Fibroblast of mammary gland (primary cell): ENCODE data around the gene ZC2HC1B.
A peak's percentile ranks its signal among the peaks of the same experiment; 100 is the strongest.

Experiments
- DNase-seq: peaks from one replicate; pipeline ENCODE4 v3.0.0-alpha.2; 2010; ENCODE audit warnings: low read depth
- H3K4me3 ChIP-seq: 2 replicates; pipeline ENCODE4 v1.5.1; 2011; ENCODE audit warnings: low read depth, mild to moderate bottlenecking, low read length, moderate library complexity; ENCODE audit not compliant: control insufficient read depth
- TF ChIP-seq, protein P1 (sequence below): conservative IDR thresholded peaks from 2 replicates; pipeline ENCODE4 v1.5.1; 2011; ENCODE audit warnings: low read depth, low read length, inconsistent platforms; ENCODE audit not compliant: control insufficient read depth, insufficient read depth

The ZC2HC1B gene, protein sequence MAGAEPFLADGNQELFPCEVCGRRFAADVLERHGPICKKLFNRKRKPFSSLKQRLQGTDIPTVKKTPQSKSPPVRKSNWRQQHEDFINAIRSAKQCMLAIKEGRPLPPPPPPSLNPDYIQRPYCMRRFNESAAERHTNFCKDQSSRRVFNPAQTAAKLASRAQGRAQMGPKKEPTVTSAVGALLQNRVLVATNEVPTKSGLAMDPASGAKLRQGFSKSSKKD

DNA sequence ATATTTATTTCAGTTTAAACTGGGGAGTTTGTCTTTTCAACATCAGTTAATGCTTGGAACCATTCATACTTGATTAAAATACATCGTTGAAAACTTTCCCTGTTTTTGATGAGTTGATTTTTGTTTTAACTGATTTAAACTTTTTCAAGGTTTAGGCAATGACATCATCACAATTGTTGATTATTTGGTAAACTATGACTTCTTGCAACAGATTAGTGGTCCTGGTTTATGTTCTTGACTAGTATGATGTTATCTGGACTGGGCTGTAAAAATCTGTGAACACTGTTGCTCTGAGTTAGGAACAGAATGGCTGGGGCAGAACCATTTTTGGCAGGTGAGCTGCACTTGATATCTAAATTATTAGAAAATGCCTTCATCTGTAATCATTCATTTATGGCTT is at the start of gene ZC2HC1B:
Gene ZC2HC1B (plus strand): TSS at position 241 of the 400 bp plus-strand sequence. CDS start 66 bp downstream, at position 307.
- no peak within 1 kb of the TSS for H3K4me3 ChIP-seq
- TF ChIP-seq, protein P1, sequence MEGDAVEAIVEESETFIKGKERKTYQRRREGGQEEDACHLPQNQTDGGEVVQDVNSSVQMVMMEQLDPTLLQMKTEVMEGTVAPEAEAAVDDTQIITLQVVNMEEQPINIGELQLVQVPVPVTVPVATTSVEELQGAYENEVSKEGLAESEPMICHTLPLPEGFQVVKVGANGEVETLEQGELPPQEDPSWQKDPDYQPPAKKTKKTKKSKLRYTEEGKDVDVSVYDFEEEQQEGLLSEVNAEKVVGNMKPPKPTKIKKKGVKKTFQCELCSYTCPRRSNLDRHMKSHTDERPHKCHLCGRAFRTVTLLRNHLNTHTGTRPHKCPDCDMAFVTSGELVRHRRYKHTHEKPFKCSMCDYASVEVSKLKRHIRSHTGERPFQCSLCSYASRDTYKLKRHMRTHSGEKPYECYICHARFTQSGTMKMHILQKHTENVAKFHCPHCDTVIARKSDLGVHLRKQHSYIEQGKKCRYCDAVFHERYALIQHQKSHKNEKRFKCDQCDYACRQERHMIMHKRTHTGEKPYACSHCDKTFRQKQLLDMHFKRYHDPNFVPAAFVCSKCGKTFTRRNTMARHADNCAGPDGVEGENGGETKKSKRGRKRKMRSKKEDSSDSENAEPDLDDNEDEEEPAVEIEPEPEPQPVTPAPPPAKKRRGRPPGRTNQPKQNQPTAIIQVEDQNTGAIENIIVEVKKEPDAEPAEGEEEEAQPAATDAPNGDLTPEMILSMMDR: no peak
- no peak for DNase-seq

DNA sequence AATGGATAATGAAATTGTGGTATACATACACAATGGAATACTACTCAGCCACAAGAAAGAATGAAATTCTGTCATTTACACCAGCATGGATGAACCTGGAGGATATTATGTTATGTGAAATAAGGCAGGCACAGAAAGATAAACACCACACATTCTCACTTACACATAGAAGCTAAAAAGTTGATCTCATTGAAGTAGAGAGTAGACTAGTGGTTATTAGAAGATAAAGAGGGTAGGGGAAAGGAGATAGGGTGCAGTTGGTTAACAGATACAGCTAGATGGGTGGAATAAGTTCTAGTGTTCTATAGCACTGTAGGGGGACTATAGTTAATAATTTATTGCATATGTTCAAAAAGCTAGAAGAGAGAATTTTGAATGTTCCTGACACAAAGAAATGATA is 46.7 kb upstream of the ZC2HC1B start:
- no peak overlapping the region for H3K4me3 ChIP-seq
- no peak for DNase-seq
- TF ChIP-seq, protein P1: no peak

DNA sequence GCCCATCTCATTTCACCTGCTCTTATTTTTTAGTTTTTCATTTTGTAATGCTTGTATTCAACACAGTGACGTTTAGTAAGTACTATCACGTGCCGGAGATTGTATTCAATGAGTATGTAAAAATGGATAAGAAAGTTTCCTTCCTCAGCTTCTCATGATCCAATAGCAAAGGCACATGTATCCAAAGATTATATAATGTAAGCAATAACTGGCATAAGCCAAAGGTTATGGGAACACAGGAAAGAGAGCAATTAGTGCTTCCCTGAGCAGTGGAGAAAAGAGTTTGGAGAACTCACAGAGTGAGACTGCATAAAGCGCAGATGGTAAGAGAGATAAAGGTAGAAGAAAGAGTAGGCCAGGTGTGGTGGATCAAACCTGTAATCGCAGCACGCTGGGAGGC is 42.9 kb upstream of the ZC2HC1B start:
- DNase-seq: no peak
- H3K4me3 ChIP-seq: no peak overlapping the region
- TF ChIP-seq, protein P1: no peak

DNA sequence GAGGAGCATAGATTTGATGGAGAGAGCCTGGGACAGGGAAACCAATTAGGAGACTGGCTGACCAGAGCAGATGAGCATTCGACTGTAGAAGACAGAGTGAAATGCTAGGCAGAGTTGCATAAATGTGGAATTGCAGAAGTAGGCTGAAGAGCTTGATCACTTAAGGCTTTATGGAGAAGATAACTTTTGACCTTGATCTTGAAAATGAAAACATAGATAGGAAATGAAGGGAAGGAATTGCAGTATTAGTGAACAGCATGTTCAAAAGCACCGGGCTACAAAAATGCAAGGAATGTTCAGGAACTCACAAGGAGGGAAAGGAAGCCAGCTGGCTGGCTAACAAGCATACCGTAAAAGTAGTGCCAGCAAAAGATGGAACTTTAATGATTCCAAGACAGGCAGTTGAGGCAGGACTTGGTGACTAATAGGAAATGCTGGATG is 41.7 kb upstream of the ZC2HC1B start:
- peak; percentile 15 for DNase-seq
- H3K4me3 ChIP-seq: no peak overlapping the region
- TF ChIP-seq, protein P1: no peak

DNA sequence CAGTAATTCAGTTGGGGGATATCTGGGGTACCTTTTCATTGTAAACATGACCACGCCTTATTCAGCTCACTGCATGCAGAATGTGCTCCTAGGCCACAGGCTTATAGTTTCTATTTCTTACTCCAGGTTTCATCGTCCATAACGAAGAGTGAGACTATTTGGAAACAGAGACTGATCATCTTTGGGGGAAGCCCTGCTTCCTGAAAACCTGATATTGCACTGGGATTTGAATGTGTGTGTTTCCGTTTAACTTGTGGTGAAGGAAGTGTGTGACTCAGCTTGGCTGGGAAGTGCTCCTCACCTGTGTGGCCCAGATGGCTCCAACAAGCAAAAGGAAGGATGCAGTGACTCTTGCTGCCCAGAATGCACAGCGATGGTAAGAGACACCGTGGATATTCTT is 40.7 kb upstream of the ZC2HC1B start:
- H3K4me3 ChIP-seq: no peak overlapping the region
- TF ChIP-seq, protein P1: no peak
- DNase-seq: peak; percentile 32

DNA sequence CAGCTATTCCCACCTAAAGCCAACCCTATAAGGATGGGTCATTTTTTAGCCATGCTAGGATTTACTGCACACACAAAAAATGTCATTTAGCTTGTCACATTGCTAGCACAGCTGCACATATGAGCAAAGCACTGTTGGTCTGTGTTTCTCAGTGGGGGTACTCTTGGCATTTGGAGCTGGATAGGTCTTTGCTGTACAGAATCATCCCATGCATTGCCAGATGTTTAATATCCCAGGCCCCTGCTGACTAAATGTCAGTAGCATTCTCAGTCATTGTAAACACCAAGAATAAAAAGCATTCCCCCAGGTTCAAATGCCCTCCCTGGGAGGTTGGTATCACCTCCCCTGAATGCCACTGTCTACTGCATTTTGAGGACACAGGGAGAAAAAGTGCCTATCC is 35.7 kb upstream of the ZC2HC1B start:
- no peak for DNase-seq
- TF ChIP-seq, protein P1: no peak
- no peak overlapping the region for H3K4me3 ChIP-seq
